ENCODE measurements around the gene KIF5A.
"Not testable (repeated sequence)": the region's sequence is repeated elsewhere in the genome, so short reads cannot be mapped to it uniquely, and the experiment has no call there.

The KIF5A gene

GRCh38 chr12:57582440-57582839 is 32.6 kb downstream of the KIF5A start:
- no peak for DNase-seq

DNA sequence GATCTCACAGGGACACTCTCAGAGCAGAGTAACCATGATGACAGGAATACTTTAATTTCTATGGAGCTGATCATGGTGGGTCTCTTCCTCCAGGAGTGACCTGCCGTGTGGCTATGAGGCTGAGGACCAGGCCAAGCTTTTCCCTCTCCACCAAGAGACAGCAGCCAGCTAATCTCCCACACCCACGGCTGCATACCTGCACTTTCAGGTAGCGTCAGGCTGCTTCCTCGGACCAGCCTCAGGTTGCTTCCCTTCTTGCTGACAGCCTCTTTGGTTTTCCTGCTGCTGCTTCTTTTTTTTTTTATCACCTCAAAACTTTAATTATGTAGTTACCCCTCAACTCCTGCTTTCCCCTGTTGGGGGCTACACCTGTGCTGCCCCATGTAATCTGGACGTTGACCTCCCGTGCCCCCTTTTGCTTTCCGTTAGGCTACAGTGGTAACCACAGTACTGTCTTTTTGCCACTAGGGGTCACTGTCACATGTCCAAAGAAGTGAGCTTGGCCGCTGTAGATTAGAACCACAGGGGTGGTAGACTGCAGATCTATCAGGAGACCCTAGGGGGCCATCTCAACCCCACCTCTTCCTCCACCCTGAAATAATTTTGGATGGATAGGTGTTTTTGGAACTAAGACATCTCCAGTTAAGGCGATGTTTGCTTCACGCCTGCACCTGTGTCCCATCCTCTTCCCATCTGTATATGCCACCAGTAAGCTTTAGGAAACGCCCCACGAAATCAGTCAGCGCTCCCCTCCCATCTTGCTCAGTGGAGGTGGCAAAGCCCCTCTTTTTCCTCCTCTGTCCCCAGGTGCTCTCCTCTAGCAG is 33.4 kb downstream of the KIF5A start:
- peak in 42 of 51 donors; percentile 1 to 75 (median 30) for DNase-seq

- DNase-seq, result no peak
Measured at GRCh38 chr12:57584050-57584449, 34.2 kb downstream of the KIF5A start.

DNA sequence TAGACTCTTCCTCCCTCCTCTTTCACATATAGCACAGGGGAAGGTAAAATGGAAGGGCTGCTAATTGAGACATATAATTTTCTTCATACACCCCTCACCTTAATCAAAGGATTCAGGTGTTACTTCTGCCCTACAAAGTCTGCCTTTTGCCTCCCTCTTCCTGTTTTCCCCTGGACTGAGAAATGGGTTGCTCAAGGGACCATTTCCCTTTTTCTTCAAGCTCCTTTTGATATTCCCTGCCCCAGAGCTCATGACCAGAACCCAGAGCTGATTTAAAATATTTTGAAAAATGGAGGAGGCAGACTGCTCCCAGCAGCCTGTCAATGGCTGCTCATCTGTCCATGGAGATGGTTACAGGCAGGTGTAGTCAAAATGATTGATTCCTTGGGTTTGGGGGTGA is 34.8 kb downstream of the KIF5A start:
- no peak for DNase-seq

GRCh38 chr12:57585156-57585555 is 35.3 kb downstream of the KIF5A start:
- DNase-seq, result no peak

DNA sequence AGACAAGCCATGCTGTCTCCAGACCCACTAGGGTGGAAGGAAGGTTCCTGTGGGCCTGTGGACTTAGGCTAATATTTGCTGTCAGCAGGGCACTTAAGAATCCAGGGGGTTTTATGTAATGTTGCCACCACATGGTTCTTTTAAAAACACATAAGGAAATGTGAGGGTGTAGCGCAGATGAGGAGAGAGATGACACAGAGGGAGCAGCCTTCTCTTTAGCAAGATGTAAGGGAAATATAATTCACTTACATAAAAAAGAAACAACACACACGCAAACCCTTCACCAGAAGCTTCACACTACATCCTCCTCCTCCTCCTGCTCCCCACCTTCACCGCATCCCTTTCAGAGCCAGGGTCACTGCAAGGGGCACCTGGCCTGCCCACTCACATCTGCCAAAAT is 36.3 kb downstream of the KIF5A start:
- DNase-seq, result no peak

DNA sequence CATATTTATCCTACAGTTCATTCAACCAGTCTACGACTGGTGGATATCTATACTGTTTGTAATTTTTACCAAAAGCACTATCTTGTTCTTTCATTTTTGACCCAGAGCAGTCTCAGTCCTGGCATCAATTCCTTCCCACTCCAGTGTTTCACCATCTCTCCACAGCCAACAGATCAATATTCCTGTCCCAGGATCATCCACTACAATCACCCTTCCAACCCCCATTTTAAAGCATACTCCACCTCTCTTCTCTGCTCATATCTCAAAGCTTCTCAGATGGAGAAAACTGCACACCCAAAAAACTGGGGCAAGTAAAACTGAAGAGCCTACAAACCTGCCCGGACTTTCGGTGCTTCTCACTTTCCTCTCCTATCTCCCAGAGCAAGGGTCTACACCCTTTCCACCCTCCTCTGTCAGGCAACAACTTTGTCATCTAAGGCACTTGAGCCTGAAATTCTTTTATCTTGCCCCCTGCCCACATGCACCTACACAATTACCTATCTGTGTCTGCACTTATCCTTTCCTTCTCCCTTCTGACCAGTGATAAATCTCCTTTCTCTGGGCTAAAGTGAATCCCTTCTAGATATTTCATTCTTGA is 37.1 kb downstream of the KIF5A start:
- DNase-seq, result no peak

GRCh38 chr12:57588951-57589610 is 39.2 kb downstream of the KIF5A start:
- DNase-seq, result not testable (repeated sequence)

DNA sequence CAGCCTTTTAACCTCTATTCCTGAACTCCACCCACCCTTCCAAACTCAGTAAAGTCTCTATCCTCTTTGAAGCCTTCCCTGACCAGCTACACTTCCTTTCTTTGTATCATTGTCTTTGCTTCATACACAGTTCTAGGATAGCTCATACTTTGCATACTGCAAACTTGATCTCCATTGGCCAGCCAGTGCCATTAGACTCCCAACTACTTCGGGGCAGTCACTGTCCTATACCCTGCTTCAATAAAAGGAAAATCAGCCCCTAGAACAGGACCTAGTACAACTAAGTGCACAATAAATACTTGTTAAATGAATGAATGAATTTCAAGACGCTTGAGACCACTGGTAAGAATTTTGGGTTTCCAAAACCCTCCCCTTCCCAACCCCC is 40.6 kb downstream of the KIF5A start:
- no peak for DNase-seq

- DNase-seq, result peak in 50 of 51 donors; percentile 21 to 87 (median 69)
Measured at GRCh38 chr12:57590864-57591781, 41.3 kb downstream of the KIF5A start, which contains the start of gene PIP4K2C. Gene PIP4K2C, plus strand, starts transcription at chr12:57591192. Its CDS starts 98 bp downstream, at chr12:57591290.

GRCh38 chr12:57591782-57592325 is 42.0 kb downstream of the KIF5A start:
- peak in 1 of 51 donors; percentile 32 for DNase-seq

DNA sequence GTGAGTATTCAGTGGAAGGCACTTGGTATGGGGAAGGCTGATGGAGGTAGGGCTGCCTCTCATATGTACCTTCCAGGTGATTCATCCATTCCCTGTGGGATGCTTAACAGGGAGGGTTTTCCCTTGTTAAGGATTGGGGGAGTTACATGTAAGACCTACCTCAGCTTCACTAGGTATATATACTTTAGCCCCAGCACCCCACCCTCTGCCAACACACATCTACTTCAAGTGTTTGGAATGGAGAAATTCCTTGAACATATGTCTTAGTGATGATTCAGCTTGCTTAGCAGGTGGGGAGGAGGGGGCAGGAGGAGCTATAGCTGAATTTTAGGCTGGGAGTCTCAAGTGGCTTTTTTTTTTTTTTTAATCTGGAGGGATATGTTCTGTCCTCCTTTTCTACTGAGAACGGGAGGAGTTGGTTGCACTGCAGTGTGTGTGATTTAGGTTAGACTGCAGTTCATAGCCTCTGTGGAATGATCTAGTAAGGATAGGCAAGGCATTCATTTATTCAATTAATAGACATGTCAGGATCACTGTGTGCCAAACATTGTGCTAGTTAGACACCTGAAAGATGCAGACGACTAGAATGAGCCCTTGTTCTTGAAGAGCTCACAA is 42.8 kb downstream of the KIF5A start:
- peak in 1 of 51 donors; percentile 28 for DNase-seq

DNA sequence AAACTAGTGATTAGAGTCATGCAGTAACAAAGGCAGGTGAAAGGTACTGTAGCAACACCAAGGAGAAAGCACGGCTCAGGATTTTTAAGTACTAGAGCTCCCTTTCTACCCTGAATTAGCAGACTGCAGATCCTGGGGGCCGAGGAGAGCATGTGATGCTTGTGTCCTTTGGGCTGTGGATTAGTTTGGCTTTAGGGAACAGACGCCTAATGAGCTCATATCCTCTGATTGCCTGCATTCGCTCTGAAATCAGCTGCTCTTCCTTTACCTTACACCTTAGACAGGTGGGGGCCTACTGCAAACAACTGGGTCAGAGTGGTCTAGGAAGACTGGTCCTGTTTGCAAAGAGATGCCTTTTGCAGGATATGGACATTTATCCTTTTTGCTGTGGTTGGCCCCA is 43.3 kb downstream of the KIF5A start:
- DNase-seq, result no peak

GRCh38 chr12:57600395-57600794 is 50.6 kb downstream of the KIF5A start:
- DNase-seq, result no peak

DNA sequence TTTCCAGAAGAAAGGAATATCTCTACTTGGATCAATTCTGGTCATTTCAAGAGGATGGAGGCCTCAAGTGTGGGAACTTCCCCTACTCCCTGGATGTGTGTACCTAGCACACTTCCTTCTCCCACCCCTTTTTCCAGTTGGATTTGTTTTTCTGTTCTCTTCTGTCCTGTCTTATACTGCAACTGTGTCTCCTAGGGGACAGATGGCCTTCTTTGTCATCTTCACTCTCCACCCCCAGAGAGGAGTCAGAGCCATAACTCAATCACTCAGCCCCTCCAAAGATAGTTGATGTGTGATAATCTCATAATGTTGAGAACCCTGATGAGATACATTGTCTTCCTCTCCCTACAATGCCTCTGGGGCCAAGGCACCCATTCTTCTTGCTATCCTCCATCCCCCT is 52.7 kb downstream of the KIF5A start:
- DNase-seq, result no peak

GRCh38 chr12:57603324-57603723 is 53.5 kb downstream of the KIF5A start:
- no peak for DNase-seq

GRCh38 chr12:57603815-57604453 is 54.1 kb downstream of the KIF5A start:
- peak in 23 of 51 donors; percentile 3 to 74 (median 33) for DNase-seq

DNA sequence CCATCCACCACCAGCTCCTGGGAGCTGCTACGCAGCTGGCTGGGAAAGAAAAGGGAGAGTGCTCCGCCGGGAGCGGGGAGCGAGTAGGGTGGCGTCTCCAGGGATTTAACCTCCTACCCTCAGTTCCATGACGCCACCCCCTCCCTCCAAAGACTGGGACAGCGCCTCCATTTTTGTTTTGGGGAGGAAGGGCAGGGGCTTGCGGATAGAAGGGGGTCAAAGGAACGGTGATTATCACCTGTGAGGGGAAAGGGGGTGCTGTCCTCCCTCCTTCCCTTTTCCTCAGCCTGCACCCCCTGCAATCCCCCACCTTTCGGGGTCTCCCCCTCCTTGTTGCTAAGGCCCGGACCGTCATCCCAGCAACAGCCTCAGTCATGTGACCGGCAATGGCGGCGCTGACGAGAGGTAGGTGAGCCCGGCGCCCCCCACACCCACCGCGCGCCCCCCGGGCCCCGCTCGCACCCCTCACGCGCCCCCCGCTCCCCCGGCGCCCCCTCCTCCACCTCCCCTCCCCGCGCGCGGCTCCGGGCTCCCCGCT is 54.7 kb downstream of the KIF5A start, which contains the start of gene DTX3:
Gene DTX3, plus strand, starts transcription at position 371 of the 538 bp plus-strand sequence. CDS start 1,694 bp downstream, outside the sequence.
- peak in 48 of 51 donors; percentile 15 to 88 (median 54) for DNase-seq
